Right atrium auricular region (tissue), 2 donors: ENCODE results near the gene FANCE. TPM values are rescaled to one million over a fixed set of nuclear protein-coding genes. Genes with fewer than 3 reads are reported as not detected.
"Not testable (repeated sequence)": the region's sequence is repeated elsewhere in the genome, so short reads cannot be mapped to it uniquely, and the experiment has no call there.

Experiments
- DNase-seq: peaks from one replicate; pipeline ENCODE4 v3.0.0-alpha.2; 2019; ENCODE audit warnings: low spot score
- H3K27ac ChIP-seq, 2 donors: fragments of 200-600 bp; sonication (generic); 1 replicate in 1 of 2; 2 replicates in 1 of 2; pipeline ENCODE4 v1.5.1; 2016 to 2019
- H3K27me3 ChIP-seq, 2 donors: fragments of 200-600 bp; sonication (generic); one replicate each; pipeline versions ENCODE4 v1.5.1 to v1.6.0; 2017 to 2019
- H3K36me3 ChIP-seq: fragments of 200-600 bp; sonication (generic); one replicate; pipeline ENCODE4 v1.5.1; 2016
- H3K4me1 ChIP-seq, 2 donors: fragments of 200-600 bp; sonication (generic); one replicate each; pipeline versions ENCODE4 v1.5.1 to v1.6.0; 2017 to 2019
- H3K4me3 ChIP-seq, 2 donors: fragments of 200-600 bp; sonication (generic); 1 replicate in 1 of 2; 2 replicates in 1 of 2; pipeline ENCODE4 v1.5.1; 2017 to 2019; ENCODE audit warnings: mild to moderate bottlenecking in 1 of 2, moderate library complexity in 1 of 2
- H3K9me3 ChIP-seq, 2 donors: fragments of 200-600 bp; sonication (generic); one replicate each; pipeline ENCODE4 v1.5.1; 2019
- microRNA-seq, 2 donors: library from miRNA; unstranded; fragments of <30 nt; microRNA quantifications; one replicate each; pipeline ENCODE4, GENCODE V29; 2016 to 2017; ENCODE audit warnings: borderline number of aligned reads in 2 of 2, borderline replicate concordance in 1 of 2
- total RNA-seq, 2 donors: library from RNA; depleted of rRNA; stranded (reverse); fragments of >200 nt; gene quantifications; one replicate each; pipeline ENCODE4 v1.1.0, GENCODE V29; 2016
- TF ChIP-seq, protein P1 (sequence below), 2 donors: fragments of 200-600 bp; sonication (generic); IDR thresholded peaks; one replicate each; pipeline ENCODE4 v1.5.1; 2019; ENCODE audit warnings: antibody characterized with exemption in 2 of 2

FANCE gene
- total RNA-seq, 2 donors from 2014 or later, result 3.4 to 3.5 TPM

DNA sequence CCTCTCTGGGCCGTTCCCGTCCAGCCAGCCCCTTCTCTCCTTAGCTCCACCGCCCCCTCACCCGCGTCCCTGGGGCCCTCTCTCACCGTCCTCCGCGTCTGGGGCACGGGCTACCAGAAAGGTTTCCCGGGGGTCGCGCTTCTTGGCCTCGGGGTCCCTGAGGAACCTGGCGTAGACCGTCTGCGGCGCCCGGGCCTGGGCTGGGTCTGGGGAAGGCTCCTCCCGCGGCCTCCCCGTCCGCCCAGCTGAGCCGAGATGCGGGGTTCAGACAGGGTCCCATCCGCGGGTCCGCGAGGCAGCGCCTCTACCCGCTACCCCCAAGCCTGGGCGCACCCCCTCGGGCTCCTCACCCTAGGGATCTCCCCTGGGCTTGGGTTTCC, 59.4 kb downstream of the FANCE start:
- no peaks in the 10 kb centered on the region for H3K27me3 ChIP-seq
- no peak for DNase-seq

DNA sequence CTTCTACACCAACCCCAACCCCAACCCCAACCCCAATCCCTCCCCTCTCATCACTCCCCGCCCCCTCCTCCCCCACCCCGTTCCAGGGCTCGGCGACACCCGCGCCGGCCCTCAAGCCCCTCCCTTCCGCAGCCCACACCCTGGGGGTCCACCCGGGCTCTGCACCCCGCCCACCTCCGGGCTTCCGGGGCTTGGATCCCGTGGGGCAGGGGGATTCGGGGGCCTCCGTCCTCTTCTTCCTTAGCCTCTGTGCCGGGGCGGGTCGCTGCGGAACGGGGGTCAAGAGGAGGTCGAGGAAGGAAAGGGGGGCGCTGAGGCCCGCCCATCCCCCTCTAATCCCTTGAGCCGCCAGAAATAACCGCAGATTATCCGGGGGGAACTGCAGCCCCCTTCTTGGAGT, 59.9 kb downstream of the FANCE start:
- Histone ChIP-seq H3K9me3 (no peaks in the 10 kb centered on the region), H3K36me3 (no peaks in the 10 kb centered on the region), H3K27ac (no peak overlapping the region), H3K27me3 (no peaks in the 10 kb centered on the region), H3K4me1 (peaks cover 0 to 12% of the 10 kb centered on the region in 2 donors), H3K4me3 (peak overlapping the region in 1 of 2 donors; percentile 33)
- no peak for DNase-seq
- TF ChIP-seq, protein P1, sequence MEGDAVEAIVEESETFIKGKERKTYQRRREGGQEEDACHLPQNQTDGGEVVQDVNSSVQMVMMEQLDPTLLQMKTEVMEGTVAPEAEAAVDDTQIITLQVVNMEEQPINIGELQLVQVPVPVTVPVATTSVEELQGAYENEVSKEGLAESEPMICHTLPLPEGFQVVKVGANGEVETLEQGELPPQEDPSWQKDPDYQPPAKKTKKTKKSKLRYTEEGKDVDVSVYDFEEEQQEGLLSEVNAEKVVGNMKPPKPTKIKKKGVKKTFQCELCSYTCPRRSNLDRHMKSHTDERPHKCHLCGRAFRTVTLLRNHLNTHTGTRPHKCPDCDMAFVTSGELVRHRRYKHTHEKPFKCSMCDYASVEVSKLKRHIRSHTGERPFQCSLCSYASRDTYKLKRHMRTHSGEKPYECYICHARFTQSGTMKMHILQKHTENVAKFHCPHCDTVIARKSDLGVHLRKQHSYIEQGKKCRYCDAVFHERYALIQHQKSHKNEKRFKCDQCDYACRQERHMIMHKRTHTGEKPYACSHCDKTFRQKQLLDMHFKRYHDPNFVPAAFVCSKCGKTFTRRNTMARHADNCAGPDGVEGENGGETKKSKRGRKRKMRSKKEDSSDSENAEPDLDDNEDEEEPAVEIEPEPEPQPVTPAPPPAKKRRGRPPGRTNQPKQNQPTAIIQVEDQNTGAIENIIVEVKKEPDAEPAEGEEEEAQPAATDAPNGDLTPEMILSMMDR (IDR thresholded peaks at IDR 0.05), result no peak

More for the DNA sequence above, 59.4 kb downstream of the FANCE start:
- no peaks in the 10 kb centered on the region for H3K9me3 ChIP-seq
- TF ChIP-seq, protein P1 (IDR thresholded peaks at IDR 0.05), result no peak
- no peaks in the 10 kb centered on the region for H3K36me3 ChIP-seq
- H3K4me1 ChIP-seq, result peaks cover 0 to 12% of the 10 kb centered on the region in 2 donors
- no peak overlapping the region for H3K27ac ChIP-seq
- peak overlapping the region in 1 of 2 donors; percentile 33 for H3K4me3 ChIP-seq

DNA sequence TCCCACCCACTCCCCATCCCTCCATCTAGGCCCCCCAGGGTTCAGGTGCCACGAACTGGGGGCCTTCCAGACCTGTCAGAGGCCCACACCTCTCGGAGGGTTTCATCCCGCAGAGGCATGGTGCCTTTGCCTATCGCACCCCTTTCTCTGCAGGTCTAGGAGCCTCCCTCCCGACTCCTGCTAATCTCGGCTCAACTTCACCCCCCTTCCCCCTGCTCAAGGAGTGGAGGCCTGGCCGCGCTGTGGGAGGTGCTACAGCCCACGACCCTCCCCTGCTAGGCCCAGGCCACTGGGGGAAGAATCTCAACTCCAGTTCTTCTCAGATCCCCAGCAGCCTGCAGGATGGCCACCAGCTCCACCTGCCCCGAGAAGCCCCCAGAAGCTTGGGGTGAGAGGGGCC, 60.6 kb downstream of the FANCE start, which contains the start of gene TULP1:
TSS of gene TULP1 (minus strand) at position 157 of the 400 bp plus-strand sequence. CDS start at position 119, 38 bp downstream.
- Histone ChIP-seq H3K4me3 (peak within 1 kb of the TSS in 1 of 2 donors; percentile 33), H3K27me3 (no peaks in the 10 kb centered on the region)

DNA sequence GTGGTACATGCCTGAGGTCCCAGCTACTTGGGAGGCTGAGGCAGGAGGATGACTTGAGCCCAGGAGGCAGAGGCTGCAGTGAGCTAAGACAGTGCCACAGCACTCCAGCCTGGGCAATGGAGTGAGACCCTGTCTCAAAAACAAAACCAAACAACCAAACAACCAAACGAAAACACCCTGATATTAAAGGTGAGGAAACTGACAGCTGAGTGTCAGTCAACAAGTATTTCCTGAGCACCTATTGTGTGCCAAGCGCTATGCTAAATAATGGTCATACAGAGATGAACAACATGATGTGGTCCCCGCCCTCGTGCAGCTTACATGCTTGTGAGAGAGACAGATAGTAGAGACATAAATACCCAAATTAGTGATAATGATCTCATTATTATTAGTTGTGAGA, 62.4 kb downstream of the FANCE start:
- H3K4me1 ChIP-seq, result peaks cover 0 to 12% of the 10 kb centered on the region in 2 donors
- H3K27me3 ChIP-seq, result no peaks in the 10 kb centered on the region
- no peak overlapping the region for H3K4me3 ChIP-seq
- no peak overlapping the region for H3K27ac ChIP-seq
- TF ChIP-seq, protein P1 (IDR thresholded peaks at IDR 0.05), result no peak
- no peaks in the 10 kb centered on the region for H3K36me3 ChIP-seq
- no peaks in the 10 kb centered on the region for H3K9me3 ChIP-seq
- no peak for DNase-seq

More for the DNA sequence above, 60.6 kb downstream of the FANCE start, which contains the start of gene TULP1:
- peaks cover 0 to 12% of the 10 kb centered on the region in 2 donors for H3K4me1 ChIP-seq
- no peak for DNase-seq
- TF ChIP-seq, protein P1 (IDR thresholded peaks at IDR 0.05), result no peak
- H3K9me3 ChIP-seq, result no peaks in the 10 kb centered on the region
- H3K36me3 ChIP-seq, result no peaks in the 10 kb centered on the region
- no peak within 1 kb of the TSS for H3K27ac ChIP-seq

DNA sequence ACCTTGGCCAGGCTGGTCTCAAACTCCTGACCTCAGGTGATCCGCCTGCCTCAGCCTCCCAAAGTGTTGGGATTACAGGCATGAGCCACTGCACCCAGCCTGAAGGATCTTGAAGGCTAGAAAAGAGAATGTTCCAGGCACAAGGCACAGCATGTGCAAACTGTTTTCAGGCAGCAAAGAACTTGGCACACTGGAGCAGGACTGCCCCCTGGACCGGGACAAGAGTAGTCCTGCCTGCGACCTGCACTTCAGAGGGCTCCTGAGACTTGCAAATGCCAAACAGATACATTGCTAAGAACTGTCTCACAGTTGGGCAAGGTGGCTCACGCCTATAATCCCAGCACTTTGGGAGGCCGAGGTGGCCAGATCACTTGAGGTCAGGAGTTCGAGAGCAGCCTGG, 63.8 kb downstream of the FANCE start:
- not testable (repeated sequence) for H3K27ac ChIP-seq, DNase-seq, H3K36me3 ChIP-seq, H3K9me3 ChIP-seq, H3K27me3 ChIP-seq, H3K4me3 ChIP-seq
- peaks cover 0 to 12% of the 10 kb centered on the region in 2 donors for H3K4me1 ChIP-seq

Small RNA genes within 50 kb of the gene (microRNA-seq; reads per million reads assigned to microRNA genes)
- gene MIR7111, result 0 reads per million in 2 donors

Other genes starting within 250 kb of the FANCE start
- under 1 TPM; 0.12 to 0.59 TPM for gene SCUBE3, start 238.4 kb upstream of the FANCE start, total RNA-seq
- 10 to 100 TPM; 25.4 to 26.0 TPM for gene ZNF76, start 192.6 kb upstream of the FANCE start, total RNA-seq
- gene DEF6, start 154.5 kb upstream of the FANCE start, total RNA-seq, result 1 to 10 TPM; 1.4 to 2.2 TPM
- 10 to 100 TPM; 11.0 to 14.8 TPM for gene PPARD, start 109.8 kb upstream of the FANCE start, total RNA-seq
- 100 to 1,000 TPM; 571 to 831 TPM for gene RPL10A, start 16.1 kb downstream of the FANCE start, total RNA-seq
- gene TEAD3, start 44.7 kb downstream of the FANCE start, total RNA-seq, result 10 to 100 TPM; 19.3 to 37.1 TPM
- gene TULP1, start 60.6 kb downstream of the FANCE start, total RNA-seq, result not detected
- gene FKBP5, start 236.6 kb downstream of the FANCE start, total RNA-seq, result 100 to 1,000 TPM; 135 TPM